Right lobe of liver (tissue), 6 donors: ENCODE data around the gene PRKAR2B. TPM values are rescaled to one million over a fixed set of nuclear protein-coding genes. Genes with fewer than 3 reads are reported as not detected.

Source experiments
- ATAC-seq, 4 donors: fragments of 200-7000 bp; cut with Tn5 transposase; one replicate each; pipeline ENCODE4 v1.9.1; 2020; ENCODE audit warnings: mild to moderate bottlenecking in 4 of 4, moderate library complexity in 4 of 4
- DNase-seq, 3 donors: peaks; one replicate each; pipeline ENCODE4 v3.0.0-alpha.2; 2020
- H3K27ac ChIP-seq, 3 donors: fragments of 200-600 bp; one replicate each; pipeline ENCODE4 v1.8.0; 2022
- H3K27me3 ChIP-seq, 2 donors: fragments of 200-600 bp; one replicate each; pipeline ENCODE4 v1.8.0; 2022
- H3K36me3 ChIP-seq, 4 donors: fragments of 200-600 bp; sonication (generic) in 1 of 4; one replicate each; pipeline versions ENCODE4 v1.5.1 to v1.8.0; 2017 to 2022; ENCODE audit warnings: control low read depth in 1 of 4
- H3K4me1 ChIP-seq, 4 donors: fragments of 200-600 bp; sonication (generic) in 1 of 4; one replicate each; pipeline versions ENCODE4 v1.5.1 to v1.8.0; 2017 to 2022; ENCODE audit warnings: control low read depth in 1 of 4
- H3K4me3 ChIP-seq, 3 donors: fragments of 200-600 bp; one replicate each; pipeline ENCODE4 v1.8.0; 2022
- H3K9me3 ChIP-seq, 4 donors: fragments of 200-600 bp; sonication (generic) in 1 of 4; one replicate each; pipeline versions ENCODE4 v1.5.1 to v1.8.0; 2017 to 2022; ENCODE audit warnings: control low read depth in 1 of 4
- CTCF ChIP-seq, 4 donors: fragments of 200-600 bp in 3 of 4; fragments of 450-650 bp in 1 of 4; IDR thresholded peaks; one replicate each; pipeline versions ENCODE4 v1.5.1 to v1.8.0; 2016 to 2022; ENCODE audit warnings: antibody characterized with exemption in 4 of 4, mild to moderate bottlenecking in 2 of 4
- POLR2A ChIP-seq: fragments of 450-650 bp; IDR thresholded peaks from one replicate; pipeline ENCODE4 v1.6.1; 2017; ENCODE audit warnings: antibody characterized with exemption, mild to moderate bottlenecking
- WGBS: methylation state at CpG from one replicate; pipeline ENCODE4 v1.1.6; 2018; ENCODE audit warnings: low coverage, low lambda C conversion rate; ENCODE audit not compliant: insufficient coverage; ENCODE audit errors: missing lambda C conversion rate; 5-methylcytosine and 5-hydroxymethylcytosine counted together
- intact Hi-C, 2 donors: fragments of 100-400 bp; cut with DNase I; formaldehyde crosslinking; loops; one replicate each; pipeline versions ENCODE4 v1.11.2 to v1.14.1; 2022
- total RNA-seq, 6 experiments: library from RNA; depleted of rRNA in 2 of 6; stranded (reverse); fragments of >200 nt in 2 of 6; fragmentation: NEBNext Ultra II Directional in 3 of 6; extraction: Animal tissue kit (Norgen Biotek cat#: 25700) in 3 of 6; gene quantifications; one replicate each; pipeline versions ENCODE4 v1.1.0 to v1.2.4, GENCODE V29; 2016 to 2023
- donor health status: DM: no; HTN: yes; CAD: no.
- donor health status: DM: no; HTN: no; CAD: no.
- donor health status: DM: no; HTN: no; CAD: no.
- donor health status: DM: no; HTN: yes; CAD: no.
- donor health status: DM: no; HTN: yes; CAD: no.

Gene PRKAR2B
- total RNA-seq, 6 experiments from 2014 or later: 1.4 to 2.9 (median 1.8) TPM

GRCh38 chr7:107035446-107035845 is 9.1 kb upstream of the PRKAR2B start:
- no peak for ATAC-seq
- DNase-seq: no peak
- Histone ChIP-seq H3K27ac (no peak overlapping the region), H3K4me1 (no peaks in the 10 kb centered on the region), H3K9me3 (no peaks in the 10 kb centered on the region), H3K27me3 (no peaks in the 10 kb centered on the region), H3K36me3 (no peaks in the 10 kb centered on the region), H3K4me3 (no peak overlapping the region)
- TF ChIP-seq POLR2A (no peak), CTCF (IDR thresholded peaks at IDR 0.05) (no peak)
- intact Hi-C loops: no loop called here

DNA sequence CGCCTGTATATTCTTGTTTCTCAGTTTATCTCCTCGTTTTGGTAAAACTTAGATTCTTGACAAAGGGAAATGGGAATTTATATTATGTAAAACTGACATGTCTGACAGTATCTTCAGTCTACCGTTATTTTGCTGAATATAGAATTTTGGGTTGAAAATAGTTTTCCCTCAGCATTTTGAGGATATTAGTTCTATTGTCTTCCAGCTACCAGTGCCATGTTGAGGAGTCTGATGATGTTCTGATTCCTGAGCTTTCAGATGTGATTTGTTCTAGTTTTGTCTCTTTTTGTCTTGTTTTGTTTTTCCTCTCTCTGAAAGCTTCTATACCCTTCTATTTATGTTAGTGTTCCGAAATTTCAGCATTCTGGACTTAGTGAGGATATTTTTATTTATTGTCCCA is 8.0 kb upstream of the PRKAR2B start:
- ATAC-seq (no peak), DNase-seq (no peak)
- no peak overlapping the region for H3K4me3 ChIP-seq
- no peaks in the 10 kb centered on the region for H3K36me3 ChIP-seq
- WGBS: 47% methylated on average over 4 of the region's 4 CpGs
- TF ChIP-seq CTCF (IDR thresholded peaks at IDR 0.05): no peak
- TF ChIP-seq POLR2A: no peak
- H3K27ac ChIP-seq: no peak overlapping the region
- H3K27me3 ChIP-seq: no peaks in the 10 kb centered on the region
- intact Hi-C loops: no loop called here
- H3K4me1 ChIP-seq: no peaks in the 10 kb centered on the region
- no peaks in the 10 kb centered on the region for H3K9me3 ChIP-seq

- 45% methylated on average over 3 of the region's 3 CpGs for WGBS
- Histone ChIP-seq H3K27ac (no peak overlapping the region), H3K9me3 (no peaks in the 10 kb centered on the region), H3K4me3 (no peak overlapping the region), H3K27me3 (no peaks in the 10 kb centered on the region), H3K36me3 (no peaks in the 10 kb centered on the region), H3K4me1 (no peaks in the 10 kb centered on the region)
- DNase-seq: no peak
- TF ChIP-seq POLR2A (no peak), CTCF (IDR thresholded peaks at IDR 0.05) (no peak)
- ATAC-seq: peak in 1 of 4 donors; percentile 43
- intact Hi-C loops: no loop called here
Measured at GRCh38 chr7:107037717-107038603, 6.5 kb upstream of the PRKAR2B start.

DNA sequence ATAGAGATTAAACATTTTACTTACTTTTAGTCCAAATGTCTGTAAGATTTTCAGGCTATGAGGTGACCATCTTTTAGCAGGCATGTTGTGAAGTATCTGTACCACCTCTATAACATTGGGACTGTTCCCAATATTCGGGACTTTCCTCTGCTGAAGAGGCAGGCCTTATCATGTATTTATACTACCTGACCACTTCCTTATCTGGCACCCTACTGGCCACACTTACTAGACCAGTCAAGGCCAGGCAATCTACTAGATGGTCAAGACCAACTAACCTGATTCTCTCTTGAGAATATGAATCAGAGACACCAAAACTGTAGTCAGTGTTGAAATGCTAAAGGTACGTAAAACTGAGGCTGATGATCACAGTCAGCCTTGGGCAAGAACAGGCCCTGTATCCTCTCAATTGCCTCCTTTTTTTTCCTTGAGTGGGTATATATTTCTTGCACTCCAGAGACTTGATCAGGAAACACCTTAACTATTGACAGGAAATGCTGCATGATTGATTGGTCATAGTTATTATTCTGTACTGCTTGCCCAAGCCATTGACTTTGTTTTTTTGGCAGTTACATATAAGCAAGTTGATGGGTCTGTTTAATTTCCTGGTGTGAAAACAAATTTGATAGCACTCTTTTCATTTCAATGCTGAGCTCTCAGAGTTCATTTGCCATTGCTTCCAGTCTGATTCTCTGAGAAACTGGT is 5.2 kb upstream of the PRKAR2B start:
- TF ChIP-seq CTCF (IDR thresholded peaks at IDR 0.05) (no peak), POLR2A (no peak)
- intact Hi-C loops: no loop called here
- no peak overlapping the region for H3K27ac ChIP-seq
- no peaks in the 10 kb centered on the region for H3K27me3 ChIP-seq
- no peak overlapping the region for H3K4me3 ChIP-seq
- no peaks in the 10 kb centered on the region for H3K9me3 ChIP-seq
- WGBS: 66% methylated on average over 2 of the region's 2 CpGs
- DNase-seq (no peak), ATAC-seq (no peak)
- no peaks in the 10 kb centered on the region for H3K4me1 ChIP-seq
- H3K36me3 ChIP-seq: no peaks in the 10 kb centered on the region
